Skin epidermis (tissue), 12 donors: Measurements from ENCODE around the gene NLGN2.

ENCODE experiments used
- H3K27ac ChIP-seq, 21 experiments: fragments of 200-600 bp; sonication (generic) in 11 of 21; one replicate each; pipeline ENCODE4 v1.5.0; 2020; ENCODE audit warnings: mild to moderate bottlenecking in 3 of 21, inconsistent platforms in 2 of 21, moderate library complexity in 2 of 21
- H3K4me3 ChIP-seq, 7 experiments: fragments of 200-600 bp; sonication (generic) in 2 of 7; one replicate each; pipeline ENCODE4 v1.5.0; 2020; ENCODE audit warnings: inconsistent platforms in 2 of 7, mild to moderate bottlenecking in 2 of 7, moderate library complexity in 1 of 7

The NLGN2 gene

GRCh38 chr17:7408863-7409262, 1.2 kb downstream of the NLGN2 start:
- Histone ChIP-seq H3K27ac (no peak overlapping the region), H3K4me3 (no peak overlapping the region)

GRCh38 chr17:7409716-7410115, 2.1 kb downstream of the NLGN2 start:
- no peak overlapping the region for H3K27ac ChIP-seq
- H3K4me3 ChIP-seq = no peak overlapping the region

DNA sequence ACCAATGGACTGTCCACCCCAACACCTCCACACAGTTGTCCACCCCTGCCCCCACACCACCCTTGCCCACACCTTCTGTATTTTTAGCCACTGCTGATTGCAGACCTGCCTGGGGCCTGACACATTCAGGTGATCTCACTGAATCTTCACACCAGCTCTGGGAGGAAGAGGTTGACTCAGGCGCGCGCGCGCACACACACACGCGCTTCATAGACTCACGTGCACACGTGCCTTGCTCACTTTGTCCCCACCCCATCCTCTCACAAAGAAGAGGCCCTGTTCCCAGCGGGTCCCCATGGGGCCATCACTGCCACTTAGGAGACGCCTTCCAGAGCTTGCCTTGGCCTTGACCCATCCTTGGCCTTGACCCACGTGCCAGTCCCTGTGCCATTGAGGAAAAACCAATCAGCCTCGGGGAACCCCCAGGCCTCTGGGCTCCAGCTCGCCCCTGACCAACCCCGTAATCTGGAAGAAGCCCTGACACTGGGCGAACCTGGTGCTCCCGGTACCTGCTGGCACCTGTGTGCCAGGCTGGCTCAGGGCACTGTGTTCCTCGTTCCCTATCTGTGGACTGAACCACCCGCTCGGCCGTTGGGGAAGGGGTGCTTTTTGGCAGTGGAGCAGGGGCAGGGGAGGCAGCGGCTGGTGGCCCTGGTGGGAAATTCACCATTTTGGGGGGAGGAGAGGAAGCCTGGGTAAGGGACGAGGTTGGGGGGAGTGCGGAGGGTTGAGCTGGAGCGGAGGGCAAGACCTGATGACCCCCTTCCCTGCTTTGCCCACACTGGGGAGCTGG, 3.2 kb downstream of the NLGN2 start:
- Histone ChIP-seq H3K27ac (peak overlapping the region in 1 of 21 experiments; percentile 10), H3K4me3 (no peak overlapping the region)

DNA sequence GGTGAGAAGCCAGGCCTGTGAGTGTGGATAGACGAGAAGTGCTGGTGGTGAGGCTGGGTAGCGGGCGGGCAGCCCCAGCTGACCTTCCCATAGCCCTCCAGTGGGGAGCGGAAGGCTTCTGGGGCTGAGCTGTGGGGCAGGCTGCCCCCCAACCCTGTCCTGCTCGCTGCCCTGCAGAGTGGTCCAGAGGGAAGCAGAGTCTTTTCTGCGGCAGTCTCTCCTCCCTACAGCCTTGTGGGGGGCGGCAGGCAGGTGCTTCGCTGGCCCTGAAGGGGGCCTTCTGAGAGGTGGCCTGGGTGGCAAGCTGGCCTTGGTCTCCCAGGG, 3.7 kb downstream of the NLGN2 start:
- H3K4me3 ChIP-seq = no peak overlapping the region
- H3K27ac ChIP-seq = peak overlapping the region in 1 of 21 experiments; percentile 10

GRCh38 chr17:7413346-7413985, 5.8 kb downstream of the NLGN2 start:
- H3K27ac ChIP-seq = peak overlapping the region in 6 of 21 experiments; percentile 10 to 60 (median 26)

GRCh38 chr17:7414837-7415236, 7.2 kb downstream of the NLGN2 start:
- H3K27ac ChIP-seq = no peak overlapping the region
- H3K4me3 ChIP-seq = no peak overlapping the region

More at GRCh38 chr17:7413346-7413985, 5.8 kb downstream of the NLGN2 start:
- no peak overlapping the region for H3K4me3 ChIP-seq

DNA sequence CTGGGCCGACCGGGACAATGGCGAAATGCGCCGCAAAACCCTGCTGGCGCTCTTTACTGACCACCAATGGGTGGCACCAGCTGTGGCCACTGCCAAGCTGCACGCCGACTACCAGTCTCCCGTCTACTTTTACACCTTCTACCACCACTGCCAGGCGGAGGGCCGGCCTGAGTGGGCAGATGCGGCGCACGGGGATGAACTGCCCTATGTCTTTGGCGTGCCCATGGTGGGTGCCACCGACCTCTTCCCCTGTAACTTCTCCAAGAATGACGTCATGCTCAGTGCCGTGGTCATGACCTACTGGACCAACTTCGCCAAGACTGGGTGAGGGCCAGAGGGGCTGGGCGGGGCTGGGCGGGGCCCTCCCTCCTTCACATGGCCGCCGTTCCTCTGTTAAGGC, 8.1 kb downstream of the NLGN2 start:
- no peak overlapping the region for H3K27ac ChIP-seq
- no peak overlapping the region for H3K4me3 ChIP-seq

DNA sequence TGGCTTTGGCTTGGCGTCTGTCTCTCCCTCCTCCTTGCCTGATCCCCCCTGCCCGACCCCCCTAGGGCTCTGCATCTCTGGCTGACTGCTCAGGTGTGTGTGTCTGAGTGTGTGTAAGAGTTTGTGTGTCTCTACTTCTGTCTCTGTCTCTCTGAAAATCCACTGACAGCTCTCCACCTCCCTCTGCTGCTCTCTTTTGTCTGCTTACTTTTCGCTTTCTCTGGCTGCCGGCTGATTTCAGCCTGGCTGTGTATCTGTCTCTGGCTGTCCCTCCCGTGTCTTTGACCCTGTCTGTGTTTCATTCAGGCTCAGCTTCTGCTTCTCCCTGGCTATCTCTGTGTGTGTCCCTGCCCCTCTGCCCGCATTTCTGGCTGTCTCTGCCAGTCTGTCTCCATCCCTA, 8.7 kb downstream of the NLGN2 start:
- Histone ChIP-seq H3K27ac (no peak overlapping the region), H3K4me3 (no peak overlapping the region)

DNA sequence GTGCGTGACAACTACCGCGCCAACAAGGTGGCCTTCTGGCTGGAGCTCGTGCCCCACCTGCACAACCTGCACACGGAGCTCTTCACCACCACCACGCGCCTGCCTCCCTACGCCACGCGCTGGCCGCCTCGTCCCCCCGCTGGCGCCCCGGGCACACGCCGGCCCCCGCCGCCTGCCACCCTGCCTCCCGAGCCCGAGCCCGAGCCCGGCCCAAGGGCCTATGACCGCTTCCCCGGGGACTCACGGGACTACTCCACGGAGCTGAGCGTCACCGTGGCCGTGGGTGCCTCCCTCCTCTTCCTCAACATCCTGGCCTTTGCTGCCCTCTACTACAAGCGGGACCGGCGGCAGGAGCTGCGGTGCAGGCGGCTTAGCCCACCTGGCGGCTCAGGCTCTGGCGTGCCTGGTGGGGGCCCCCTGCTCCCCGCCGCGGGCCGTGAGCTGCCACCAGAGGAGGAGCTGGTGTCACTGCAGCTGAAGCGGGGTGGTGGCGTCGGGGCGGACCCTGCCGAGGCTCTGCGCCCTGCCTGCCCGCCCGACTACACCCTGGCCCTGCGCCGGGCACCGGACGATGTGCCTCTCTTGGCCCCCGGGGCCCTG, 9.5 kb downstream of the NLGN2 start:
- Histone ChIP-seq H3K4me3 (no peak overlapping the region), H3K27ac (no peak overlapping the region)

- Histone ChIP-seq H3K27ac (no peak overlapping the region), H3K4me3 (no peak overlapping the region)
Measured at GRCh38 chr17:7418472-7419152, 11.0 kb downstream of the NLGN2 start.

- H3K4me3 ChIP-seq = no peak within 1 kb of the TSS
- no peak within 1 kb of the TSS for H3K27ac ChIP-seq
Measured at GRCh38 chr17:7419819-7420610, 12.4 kb downstream of the NLGN2 start, which contains the start of gene SPEM1. Gene SPEM1, plus strand, starts transcription at chr17:7420324. Its CDS starts 61 bp downstream, at chr17:7420385.

- no peak overlapping the region for H3K4me3 ChIP-seq
- no peak overlapping the region for H3K27ac ChIP-seq
Measured at GRCh38 chr17:7421186-7421585, 13.5 kb downstream of the NLGN2 start.

DNA sequence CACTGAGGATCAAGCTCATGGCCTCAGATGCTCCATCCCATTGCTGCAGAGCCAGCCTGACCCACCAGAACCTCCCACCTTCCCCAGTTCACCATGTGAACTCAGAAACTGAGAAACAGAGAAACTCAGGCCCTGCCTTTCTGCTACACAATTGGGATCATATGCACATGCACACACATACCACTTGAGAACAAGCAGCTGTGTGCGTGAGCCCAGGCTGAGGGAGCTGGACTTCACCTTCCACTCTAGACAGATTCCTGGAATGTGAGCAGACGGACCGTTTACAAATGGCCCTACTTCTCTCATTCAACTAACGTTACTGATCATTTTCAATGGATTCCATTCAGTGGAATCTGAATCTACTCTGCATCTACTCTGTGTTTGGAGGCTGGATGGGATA, 16.0 kb downstream of the NLGN2 start:
- H3K27ac ChIP-seq = no peak overlapping the region

DNA sequence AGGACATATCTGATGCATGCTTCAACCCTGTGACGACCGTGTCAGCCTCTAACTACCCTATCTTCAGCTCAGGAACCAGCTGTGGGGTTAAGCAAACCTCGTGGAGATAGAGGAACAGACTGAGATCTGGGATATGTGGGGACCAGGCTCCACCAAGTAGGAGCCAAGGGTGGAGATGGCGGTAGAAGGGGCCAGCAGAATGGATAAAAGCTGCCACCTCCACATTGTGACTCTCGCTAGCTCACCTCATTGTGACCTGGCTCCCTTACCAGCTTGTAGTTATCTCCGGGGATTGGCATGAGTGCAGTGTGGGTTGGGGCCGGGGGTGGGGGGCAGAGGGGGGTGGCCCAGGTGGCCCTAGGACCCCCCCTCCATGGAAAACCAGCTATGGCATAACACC, 17.7 kb downstream of the NLGN2 start, which contains the start of gene SPEM2:
SPEM2 (plus strand) TSS at position 301 of the 400 bp plus-strand sequence; CDS start at position 374, 73 bp downstream.
- no peak within 1 kb of the TSS for H3K27ac ChIP-seq
- no peak within 1 kb of the TSS for H3K4me3 ChIP-seq

More for the DNA sequence above, 16.0 kb downstream of the NLGN2 start:
- H3K4me3 ChIP-seq = no peak overlapping the region

DNA sequence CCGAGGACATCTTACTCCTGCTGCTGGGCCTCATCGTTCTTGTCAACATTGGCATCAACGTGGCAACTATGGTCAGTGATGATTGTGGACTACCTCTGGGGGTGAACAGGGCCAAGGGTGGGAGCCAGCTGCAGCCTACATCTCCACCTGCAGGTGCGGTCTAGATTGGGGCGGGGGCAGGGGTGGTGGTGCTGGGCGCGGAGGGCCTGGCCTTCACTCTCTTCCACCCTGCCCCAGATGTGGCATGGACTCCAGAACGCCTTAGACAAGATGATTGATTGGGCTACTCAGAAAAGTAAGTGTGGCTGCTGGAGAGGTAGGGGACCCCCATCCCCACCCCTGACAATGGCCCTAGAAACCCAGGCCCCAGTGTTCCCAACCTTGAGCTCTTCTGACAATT, 18.1 kb downstream of the NLGN2 start:
- Histone ChIP-seq H3K27ac (no peak overlapping the region), H3K4me3 (no peak overlapping the region)

- H3K27ac ChIP-seq = no peak overlapping the region
- no peak overlapping the region for H3K4me3 ChIP-seq
Measured at GRCh38 chr17:7426203-7426863, 18.7 kb downstream of the NLGN2 start.

DNA sequence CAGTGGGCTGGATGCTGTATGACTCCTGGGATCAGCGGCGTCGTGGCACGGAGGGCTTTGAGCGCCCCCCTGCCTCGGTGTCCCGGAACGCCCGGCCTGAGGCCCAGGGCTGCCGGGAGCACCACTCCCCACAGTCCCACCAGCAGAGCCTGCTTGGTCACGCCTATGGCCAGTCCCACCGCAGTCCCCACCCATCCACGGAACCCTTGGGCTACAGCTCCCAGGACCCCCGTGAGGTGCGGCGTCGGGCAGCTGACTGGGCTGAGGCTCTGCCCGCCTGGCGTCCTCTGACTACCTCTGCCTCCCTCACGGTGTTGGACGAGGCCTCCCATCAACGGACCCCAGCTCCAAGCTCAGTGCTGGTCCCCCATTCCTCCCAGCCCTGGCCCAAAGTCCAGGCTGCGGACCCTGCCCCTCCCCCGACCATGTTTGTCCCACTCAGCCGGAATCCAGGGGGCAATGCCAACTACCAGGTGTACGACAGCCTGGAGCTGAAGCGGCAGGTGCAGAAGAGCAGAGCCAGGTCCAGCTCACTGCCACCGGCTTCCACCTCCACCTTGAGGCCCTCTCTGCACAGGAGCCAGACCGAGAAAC, 19.3 kb downstream of the NLGN2 start:
- H3K27ac ChIP-seq = no peak overlapping the region

GRCh38 chr17:7427549-7427948, 19.9 kb downstream of the NLGN2 start:
- Histone ChIP-seq H3K4me3 (no peak overlapping the region), H3K27ac (no peak overlapping the region)

More for the DNA sequence above, 19.3 kb downstream of the NLGN2 start:
- H3K4me3 ChIP-seq = no peak overlapping the region

GRCh38 chr17:7428557-7428956, 20.9 kb downstream of the NLGN2 start, which contains the start of gene SPEM3:
Gene SPEM3, plus strand, starts transcription at chr17:7428857. Its CDS starts 46 bp downstream, at chr17:7428903.
- Histone ChIP-seq H3K27ac (no peak within 1 kb of the TSS), H3K4me3 (no peak within 1 kb of the TSS)
